ENCODE measurements around the gene CHMP2A.
"Not testable (repeated sequence)": the region's sequence is repeated elsewhere in the genome, so short reads cannot be mapped to it uniquely, and the experiment has no call there.

The CHMP2A gene

DNA sequence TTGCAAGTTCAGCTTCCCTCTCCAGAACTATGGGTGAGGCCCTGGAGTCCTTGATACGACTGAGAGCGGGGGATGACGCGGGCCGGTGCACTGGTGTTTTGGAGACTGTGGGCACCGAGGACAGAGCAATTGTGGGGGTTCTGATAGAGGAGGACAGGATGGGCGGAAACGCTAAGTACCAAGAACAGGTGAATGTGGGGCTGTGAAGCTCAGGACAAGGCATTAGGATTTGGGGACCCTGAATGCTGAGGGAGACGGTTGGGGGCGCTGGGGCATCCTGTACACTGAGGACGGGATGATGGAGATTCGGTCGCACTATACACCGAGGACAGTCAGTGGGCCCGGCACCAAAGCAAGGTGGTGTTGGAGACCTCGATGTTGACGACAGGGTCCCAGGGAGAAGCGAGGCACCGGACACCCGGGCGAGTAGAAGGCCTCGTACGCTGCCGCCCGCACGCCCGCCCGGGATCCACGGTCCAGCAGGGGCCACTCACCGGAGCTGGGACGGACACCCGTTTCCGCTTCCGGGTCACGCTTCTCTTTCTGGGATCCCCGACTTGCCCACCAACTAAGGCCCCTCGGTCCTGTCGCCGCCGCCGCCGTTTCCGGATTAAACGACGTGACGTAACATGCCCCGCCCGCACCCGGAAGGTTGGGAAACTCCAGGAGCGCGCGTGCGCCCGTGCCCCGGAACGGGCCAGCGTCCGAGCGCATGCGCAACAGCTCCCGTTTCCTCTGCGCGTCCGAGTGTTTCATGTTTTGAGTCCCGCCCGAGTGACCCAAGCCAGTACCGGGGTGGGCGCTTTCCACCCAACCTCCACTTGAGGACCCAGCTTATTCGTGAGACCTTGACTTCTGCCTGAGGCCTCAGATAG is at the start of gene CHMP2A:
CHMP2A (minus strand) TSS at position 612 of the 875 bp plus-strand sequence. CDS start 893 bp downstream, outside the sequence.
- H3K27ac ChIP-seq = peak within 1 kb of the TSS; percentile 6 to 99 (median 93)

DNA sequence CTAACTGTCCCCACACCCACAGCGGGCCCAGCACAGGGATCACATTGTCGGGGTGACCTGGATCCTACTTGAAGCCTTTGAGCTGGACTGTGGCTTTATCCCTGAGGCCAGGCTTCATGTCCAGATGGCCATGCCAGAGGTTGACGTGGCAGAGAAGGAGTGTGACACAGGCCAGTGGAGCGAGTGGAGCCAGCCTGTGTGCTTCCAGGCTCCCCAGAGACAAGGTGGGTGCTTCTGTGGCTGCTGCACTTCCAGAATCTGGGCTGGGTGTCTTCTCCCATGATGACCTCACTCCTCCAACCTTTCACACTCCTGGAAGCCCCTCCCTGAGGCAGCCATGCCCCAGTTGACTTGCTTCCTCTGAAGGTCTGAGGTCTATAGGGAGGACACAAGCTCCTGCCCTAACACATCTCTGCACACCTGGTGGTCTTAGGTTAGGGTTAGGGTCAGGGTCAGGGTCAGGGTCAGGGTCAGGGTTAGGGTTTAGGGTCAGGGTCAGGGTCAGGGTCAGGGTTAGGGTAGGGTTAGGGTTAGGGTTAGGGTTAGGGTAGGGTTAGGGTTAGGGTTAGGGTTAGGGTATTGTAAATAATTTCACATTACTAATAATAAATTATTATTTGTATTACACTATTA is 31.3 kb upstream of the CHMP2A start:
- H3K27ac ChIP-seq = peak overlapping the region in 2 of 21 experiments; percentile 5 to 15
- H3K4me3 ChIP-seq = no peak overlapping the region

More for the DNA sequence above, at the start of gene CHMP2A:
- peak within 1 kb of the TSS; percentile 48 to 86 (median 66) for H3K4me3 ChIP-seq

DNA sequence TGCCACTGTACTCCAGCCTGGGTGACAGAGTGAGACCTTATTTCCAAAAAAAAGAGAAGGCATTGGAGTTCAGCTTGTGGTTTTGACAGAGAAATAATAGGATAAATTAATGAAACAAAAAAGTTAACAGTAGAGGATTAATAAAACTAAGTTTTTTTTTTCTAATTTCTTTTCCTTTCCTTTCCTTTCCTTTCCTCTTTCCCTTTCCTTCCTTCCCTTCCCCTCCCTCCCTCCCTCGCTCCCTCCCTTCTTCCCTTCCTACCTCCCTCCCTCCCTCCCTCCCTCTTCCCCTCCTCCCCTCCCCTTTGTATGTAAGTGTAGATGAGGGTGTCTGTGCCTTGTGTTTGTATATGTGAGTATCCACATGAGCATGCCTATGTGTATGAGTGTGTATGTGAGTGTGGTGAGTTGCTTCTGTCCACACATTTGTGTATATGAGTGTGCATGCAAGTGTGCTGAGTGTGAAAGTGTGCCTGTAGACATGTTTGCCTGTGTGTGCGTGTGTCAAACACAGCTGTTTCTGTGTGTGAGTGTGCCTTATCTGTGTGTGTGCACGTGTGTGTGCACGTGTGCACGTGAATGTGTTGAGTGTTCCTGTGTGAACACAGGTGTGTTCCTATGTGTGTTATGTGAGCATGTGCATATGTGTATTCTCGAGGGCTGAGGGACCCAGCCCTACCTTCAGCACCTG is 30.7 kb upstream of the CHMP2A start:
- no peak overlapping the region for H3K4me3 ChIP-seq
- H3K27ac ChIP-seq = peak overlapping the region in 1 of 21 experiments; percentile 15

DNA sequence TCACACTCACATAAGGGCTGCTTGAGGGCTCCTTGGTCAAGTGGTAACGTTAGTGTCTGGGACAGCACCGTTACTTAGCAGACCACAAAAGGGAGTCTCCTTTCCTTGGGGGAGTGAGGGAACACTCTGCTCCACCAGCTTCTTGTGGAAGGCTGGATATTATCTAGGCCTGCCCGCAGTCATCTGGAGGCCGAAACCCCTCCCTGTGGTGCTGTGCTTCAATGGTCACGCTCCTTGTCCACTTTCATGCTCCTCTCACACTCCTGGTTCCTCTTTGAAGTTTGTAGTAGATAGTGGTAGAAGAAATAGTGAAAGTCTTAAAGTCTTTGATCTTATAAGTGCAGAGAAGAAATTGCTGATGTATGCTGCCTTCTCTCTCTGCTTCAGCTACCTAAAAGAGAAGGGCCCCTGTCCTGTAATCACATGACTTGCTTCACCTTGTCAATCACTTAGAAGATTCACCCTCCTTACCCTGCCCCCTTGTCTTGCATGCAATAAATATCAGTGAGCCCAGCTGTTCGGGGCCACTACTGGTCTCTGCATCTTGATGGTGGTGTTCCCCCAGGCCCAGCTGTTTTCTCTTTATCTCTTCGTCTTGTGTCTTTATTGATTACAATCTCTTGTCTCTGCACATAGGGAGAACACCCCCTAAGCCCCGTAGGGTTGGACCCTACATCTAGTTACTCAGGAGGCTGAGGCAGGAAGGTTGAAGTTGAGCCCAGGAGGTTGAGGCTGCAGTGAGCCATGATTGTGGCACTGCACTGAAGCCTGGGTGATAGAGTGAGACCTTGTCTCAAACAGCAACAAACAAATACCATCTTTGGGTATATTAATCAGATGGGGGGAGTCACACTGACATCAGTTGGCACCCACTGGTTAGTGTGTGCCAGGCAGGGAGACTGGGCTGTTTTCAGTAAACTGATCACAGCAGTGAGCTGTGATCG is 29.9 kb upstream of the CHMP2A start:
- no peak overlapping the region for H3K4me3 ChIP-seq
- H3K27ac ChIP-seq = no peak overlapping the region

DNA sequence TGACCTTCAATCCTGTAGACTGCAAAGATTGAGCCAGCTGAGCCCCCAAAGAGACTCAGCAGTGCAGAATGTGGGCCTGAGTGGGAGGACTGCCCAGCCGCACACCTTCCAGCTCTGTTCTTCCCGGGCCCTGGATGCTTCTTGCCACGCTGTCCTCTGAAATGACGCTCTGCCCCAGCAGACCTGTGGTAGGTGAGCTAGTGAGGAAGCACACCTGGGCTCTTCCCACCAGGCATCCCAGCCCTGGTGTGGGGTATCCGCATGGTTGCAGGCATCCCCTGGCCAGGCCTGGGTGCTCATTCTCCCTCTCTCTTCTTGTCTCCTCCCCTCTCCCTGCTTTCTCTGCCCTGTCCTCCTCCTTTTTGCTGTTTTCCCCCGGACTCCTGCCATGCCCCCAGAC is 28.1 kb upstream of the CHMP2A start:
- no peak overlapping the region for H3K4me3 ChIP-seq
- H3K27ac ChIP-seq = no peak overlapping the region

DNA sequence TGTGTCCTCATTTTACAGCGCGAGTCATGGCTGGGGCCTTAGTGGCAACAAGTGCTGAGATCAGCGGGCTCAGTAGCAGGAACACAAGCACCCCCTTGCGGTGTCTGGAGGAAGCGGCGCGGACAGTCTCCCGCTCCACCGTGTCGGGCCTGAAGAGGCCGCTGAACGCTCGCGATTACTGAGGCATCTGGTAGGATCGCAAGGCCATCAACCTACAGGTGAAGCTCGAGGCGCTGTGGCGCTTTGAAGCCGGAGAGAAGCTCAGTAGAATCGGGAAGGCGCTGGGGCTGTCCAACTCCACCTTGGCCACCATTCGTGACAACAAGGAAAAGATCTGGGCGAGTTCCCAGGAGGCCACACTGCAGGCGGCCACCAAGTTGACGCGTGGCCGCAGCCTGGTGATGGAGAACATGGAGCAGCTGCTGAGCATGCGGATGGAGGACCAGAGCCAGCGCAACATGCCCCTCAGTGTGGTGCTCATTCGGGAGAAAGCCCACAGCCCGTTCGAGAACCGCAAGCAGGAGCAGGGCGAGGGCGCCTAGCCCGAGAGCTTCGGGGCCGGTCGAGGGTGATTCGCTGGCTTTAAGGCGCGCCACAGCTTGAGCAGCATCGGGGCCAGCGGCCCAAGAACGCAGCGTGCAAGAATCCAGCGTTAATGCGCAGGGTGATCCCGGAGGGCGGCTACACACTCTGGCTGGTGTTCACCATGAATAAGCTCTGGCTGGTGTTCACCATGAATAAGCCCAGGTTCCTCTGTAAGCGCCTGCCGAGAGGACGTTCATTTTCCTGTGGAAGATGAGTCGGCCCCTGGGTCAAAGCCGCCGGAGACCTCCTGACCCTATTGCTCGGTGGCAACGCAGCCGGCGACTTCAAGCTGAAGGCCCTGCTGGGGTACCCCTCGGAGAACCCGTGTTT is 26.6 kb upstream of the CHMP2A start:
- peak overlapping the region in 1 of 21 experiments; percentile 57 for H3K27ac ChIP-seq

DNA sequence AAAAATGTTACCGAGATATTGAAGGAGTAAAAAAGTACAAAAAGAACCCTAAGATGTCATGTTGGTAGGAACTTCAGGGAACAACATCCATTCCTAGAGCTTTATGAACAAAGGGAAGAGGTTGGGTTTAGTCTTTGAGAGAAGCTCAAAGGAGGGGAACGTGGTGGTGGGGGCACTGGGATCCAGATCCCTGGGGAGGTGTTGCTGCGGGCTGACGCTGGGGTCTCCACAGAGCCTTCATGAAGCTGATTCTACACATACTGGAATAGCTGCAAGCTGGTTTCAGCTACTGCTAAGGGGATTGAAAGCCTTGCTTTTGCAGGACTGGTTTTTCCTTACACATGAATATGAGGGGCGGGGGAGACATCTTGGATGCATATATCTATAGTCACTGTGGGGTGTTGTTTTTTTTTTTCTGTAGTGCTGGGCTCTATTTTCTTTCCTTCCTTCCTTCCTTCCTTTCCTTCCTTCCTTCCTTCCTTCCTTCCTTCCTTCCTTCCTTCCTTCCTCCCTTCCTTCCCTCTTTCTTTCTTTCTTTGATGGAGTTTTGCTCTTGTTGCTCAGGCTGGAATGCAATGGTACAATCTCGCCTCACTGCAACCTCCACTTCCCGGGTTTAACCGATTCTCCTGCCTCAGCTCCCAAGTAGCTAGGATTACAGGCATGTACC is 24.7 kb upstream of the CHMP2A start:
- no peak overlapping the region for H3K27ac ChIP-seq
- no peak overlapping the region for H3K4me3 ChIP-seq

More for the DNA sequence above, 26.6 kb upstream of the CHMP2A start:
- H3K4me3 ChIP-seq = no peak overlapping the region

DNA sequence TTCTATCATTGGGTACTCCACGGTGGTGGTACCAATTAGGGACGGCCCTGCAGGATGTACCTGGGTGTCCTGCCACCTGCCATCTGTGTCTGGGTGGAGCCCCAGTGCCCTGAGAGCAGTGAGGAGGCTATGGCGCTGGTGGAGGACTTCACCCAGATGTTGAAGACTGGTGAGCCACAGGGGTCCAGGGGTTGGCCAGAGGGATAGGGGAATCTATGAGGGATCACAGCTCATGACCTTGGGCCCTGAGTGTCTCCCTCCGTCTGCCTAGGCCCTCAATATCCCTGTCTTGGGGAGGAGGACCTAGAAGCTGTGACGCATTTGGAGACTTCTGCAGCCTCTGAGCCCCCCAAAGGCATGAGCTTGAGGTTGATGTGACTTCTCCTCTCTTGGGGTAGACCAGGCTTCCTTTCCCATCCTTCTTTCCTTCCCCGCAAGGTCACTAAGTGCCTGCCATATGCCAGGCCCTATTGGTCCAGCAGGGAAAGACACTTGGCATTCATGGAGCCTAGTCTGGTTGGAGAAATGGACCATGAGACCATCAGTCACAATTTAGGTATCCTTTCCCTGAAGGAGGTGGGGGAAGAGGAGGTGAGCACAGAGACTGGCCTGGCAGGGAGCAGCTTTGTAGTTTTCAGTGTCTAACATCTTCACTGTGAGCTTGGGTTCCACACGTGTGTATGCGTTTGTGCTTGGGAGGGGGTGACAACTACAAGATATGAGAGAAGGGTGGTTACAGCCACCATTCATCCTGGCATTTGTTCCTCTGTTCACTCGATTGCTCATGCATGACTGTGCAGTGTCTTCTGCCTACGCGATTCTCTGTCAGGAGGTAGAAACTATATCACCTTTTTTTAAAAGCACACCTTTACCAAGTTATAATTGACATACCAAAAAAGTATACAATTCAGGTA is 23.4 kb upstream of the CHMP2A start:
- H3K27ac ChIP-seq = no peak overlapping the region
- no peak overlapping the region for H3K4me3 ChIP-seq

DNA sequence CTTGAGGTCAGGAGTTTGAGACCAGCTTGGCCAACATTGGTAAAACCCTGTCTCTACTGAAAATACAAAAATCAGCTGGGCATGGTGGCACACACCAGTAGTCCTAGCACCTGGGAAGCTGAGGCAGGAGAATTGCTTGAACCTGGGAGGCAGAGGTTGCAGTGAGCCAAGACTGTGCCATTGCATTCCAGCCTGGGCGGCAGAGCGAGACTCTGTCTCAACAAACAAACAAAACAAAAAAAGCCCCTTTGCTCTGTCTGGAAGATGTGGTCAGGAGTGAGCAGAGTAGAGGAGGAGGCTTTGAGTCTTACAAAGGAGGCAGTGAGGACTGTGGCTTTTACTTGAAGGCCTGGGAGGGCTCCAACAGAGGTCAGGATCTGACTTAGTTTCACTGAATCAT is 22.7 kb upstream of the CHMP2A start:
- H3K27ac ChIP-seq = not testable (repeated sequence)

DNA sequence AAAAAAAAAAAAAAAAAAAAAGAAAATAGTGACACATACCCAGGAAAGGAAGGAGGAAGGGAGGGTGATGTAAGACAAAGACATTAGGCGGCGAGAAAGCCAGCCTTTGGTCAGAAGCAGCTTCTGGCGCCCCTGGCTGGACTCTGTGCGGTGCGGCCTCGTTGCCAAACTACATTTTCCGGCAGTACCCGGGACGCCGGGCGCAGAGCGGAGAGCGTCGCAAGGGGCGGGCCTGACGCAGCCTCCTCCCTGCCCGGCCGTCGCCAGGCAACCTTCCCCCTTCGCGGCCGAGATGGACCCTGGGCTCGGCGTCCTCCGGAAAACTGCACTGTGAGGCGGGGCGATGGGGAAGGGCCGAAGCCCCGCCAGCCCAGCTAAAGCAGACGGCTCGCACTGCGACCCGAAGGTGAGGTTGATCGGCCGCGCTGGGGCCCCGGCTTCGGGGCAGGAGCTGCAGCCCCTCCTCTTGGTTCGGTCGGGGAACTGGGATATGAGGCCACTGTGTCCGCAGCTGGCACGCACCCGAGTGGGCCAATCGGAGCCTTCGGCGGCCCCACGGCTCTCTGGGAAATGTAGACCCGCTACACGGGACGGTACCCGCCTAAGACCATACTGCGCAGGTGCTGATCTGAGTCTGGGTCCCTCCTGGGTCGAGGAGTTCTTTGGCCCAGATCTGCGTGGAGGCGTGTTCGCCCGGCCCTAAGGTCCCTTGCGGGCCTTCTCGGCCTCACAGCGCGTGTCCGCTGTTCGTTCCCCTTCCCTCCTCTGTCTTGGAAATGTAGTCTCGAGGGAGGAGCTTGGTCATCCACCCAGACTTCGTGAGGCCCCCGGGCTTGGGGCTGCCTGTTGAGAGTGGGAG is 20.5 kb upstream of the CHMP2A start:
- H3K4me3 ChIP-seq = peak overlapping the region; percentile 52 to 94 (median 80)
- peak overlapping the region in 20 of 21 experiments; percentile 57 to 97 (median 86) for H3K27ac ChIP-seq

More for the DNA sequence above, 22.7 kb upstream of the CHMP2A start:
- not testable (repeated sequence) for H3K4me3 ChIP-seq

DNA sequence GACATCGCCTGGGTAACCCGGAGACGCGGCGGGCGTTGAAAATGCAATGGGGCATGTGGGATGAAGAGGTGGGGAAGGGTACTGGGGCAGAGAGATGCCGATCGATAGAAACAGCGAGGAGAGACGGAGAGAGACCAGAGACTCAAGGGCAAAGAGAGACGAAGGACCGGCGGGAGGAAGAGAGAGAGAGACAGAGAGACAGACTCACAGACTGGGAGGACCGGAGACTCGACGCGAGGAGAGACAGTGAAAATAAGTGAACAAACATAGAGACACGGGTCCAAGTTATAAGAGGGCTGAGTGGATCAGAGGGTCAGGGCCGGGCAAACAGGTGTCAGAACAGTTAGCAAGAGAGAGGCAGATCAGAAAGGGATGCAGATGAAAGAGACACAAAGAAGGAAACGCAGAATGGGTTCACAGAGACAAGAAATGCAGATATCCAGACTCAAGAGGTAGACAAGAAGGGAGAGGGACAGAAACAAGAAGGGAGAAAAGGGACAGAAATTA is 18.8 kb upstream of the CHMP2A start:
- Histone ChIP-seq H3K4me3 (peak overlapping the region; percentile 50 to 70 (median 62)), H3K27ac (peak overlapping the region in 19 of 21 experiments; percentile 31 to 99 (median 95))

DNA sequence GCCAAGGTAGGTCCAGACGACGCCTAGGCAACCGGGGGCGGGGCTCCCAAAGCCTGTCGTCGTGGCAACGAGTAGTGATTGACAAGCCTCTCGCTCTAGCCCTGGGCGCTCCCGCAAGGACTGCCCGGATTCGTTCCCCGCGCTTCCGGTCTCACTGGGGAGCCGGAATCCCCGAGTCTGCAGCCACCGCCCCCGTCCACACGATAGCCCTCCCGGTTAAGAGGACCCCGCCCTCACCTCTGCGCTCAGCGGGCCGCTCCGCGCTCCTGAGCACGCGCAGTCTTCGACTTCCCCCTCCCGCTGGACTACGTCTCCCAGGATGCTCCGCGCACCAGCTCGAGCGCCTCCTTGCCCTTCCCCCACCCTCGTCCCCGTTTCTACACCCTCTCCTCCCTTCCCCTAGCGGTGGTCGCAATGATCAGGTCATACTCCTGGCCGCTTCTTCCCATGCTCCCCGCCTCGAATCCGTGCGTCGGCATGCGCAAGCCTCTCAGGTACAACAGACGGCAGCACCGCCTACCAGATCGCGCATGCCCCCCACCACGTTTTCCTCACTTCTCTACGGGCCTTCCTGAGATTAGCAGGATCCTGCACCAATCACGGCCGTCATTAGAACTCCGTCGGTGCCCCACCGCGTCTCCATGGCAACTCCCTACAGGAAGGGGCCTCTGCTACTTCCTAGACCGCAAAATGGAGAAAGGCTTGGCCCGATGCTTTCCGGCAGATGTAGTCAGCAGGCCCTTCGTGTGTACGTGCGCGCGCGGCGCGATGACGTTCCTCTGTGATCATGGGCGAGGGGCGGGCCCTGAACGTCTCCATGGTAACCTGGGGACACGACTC is 18.1 kb upstream of the CHMP2A start, which contains the start of gene MZF1:
MZF1 (minus strand) TSS at position 518 of the 840 bp plus-strand sequence. CDS start 1,946 bp downstream, outside the sequence.
- peak within 1 kb of the TSS; percentile 65 to 99 (median 96) for H3K27ac ChIP-seq
- peak within 1 kb of the TSS; percentile 50 to 70 (median 62) for H3K4me3 ChIP-seq

DNA sequence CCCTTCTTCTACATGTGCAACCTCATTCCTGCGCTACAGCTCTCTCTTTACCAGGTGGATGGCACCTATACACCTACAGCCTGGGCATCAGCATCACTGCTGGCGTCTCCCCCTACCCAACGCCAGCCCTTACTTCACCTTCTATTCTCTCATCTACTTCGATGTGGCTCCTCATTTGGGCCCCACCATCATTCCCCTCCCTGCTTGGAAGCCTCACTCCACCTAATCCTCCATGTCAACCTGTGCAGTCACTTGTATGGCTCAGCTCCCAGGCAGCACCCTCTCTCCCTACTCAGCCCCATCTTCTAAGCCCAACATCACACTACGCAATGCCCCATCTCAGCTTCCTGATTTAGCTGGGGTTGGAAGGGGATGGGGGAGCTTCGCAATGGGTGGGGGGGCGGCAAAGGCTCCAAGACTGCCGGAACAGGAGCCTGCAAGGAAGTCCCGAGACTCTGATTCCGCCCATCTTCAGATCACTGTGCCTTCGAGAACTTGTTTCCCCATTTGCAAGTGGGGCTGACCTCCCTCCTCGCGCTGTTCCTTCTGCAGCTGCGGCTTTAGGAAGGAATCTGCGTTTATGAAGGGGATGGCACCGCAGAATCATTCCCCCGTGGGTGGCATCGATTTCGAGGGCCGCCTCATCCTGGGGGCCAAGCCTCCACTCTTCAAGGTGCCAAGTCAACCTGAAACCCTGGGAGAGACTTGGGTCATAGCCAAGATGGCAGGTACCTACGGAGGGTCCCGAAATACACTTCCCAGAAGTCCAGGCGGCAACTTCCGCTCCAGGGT is 17.3 kb upstream of the CHMP2A start:
- Histone ChIP-seq H3K27ac (peak overlapping the region in 20 of 21 experiments; percentile 65 to 99 (median 96)), H3K4me3 (peak overlapping the region; percentile 50 to 70 (median 62))

DNA sequence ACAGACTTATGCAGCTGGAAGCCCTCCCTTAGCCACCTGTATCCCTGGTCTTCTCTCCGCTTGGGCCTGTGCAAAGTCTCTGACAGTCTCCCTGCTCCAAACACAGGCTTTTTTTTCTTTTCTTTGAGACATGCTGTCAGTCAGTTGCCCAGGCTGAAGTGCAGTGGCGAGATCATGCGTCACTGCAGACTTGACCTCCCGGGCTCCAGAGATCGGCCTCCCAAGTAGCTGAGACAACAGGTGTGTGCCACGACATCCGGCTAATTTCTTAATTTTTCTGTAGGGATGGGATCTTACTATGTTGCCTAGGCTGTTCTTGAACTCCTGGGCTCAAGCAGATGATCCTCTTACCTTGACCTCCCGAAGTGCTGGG is 16.7 kb upstream of the CHMP2A start:
- H3K4me3 ChIP-seq = no peak overlapping the region
- H3K27ac ChIP-seq = no peak overlapping the region
